Activated gamma-delta T cell treated with Interleukin-2 at 50 U/mL for 16 hours (primary cell): ENCODE measurements around the gene MANF.
A peak's percentile ranks its signal among the peaks of the same experiment; 100 is the strongest.

Source experiments
- DNase-seq: peaks from one replicate; pipeline ENCODE4 v3.0.0-alpha.2; 2020

The MANF gene

GRCh38 chr3:51390246-51391074 lies 5.4 kb downstream of the MANF start:
- no peak for DNase-seq

GRCh38 chr3:51391075-51391565 lies 6.0 kb downstream of the MANF start, which contains the start of gene RBM15B:
TSS of gene RBM15B (plus strand) at chr3:51391285. CDS start at chr3:51391400, 115 bp downstream.
- peak; percentile 96 for DNase-seq

- DNase-seq = peak; percentile 41
These were observed 6.7 kb downstream of the MANF start for GRCh38 chr3:51391566-51392354.

DNA sequence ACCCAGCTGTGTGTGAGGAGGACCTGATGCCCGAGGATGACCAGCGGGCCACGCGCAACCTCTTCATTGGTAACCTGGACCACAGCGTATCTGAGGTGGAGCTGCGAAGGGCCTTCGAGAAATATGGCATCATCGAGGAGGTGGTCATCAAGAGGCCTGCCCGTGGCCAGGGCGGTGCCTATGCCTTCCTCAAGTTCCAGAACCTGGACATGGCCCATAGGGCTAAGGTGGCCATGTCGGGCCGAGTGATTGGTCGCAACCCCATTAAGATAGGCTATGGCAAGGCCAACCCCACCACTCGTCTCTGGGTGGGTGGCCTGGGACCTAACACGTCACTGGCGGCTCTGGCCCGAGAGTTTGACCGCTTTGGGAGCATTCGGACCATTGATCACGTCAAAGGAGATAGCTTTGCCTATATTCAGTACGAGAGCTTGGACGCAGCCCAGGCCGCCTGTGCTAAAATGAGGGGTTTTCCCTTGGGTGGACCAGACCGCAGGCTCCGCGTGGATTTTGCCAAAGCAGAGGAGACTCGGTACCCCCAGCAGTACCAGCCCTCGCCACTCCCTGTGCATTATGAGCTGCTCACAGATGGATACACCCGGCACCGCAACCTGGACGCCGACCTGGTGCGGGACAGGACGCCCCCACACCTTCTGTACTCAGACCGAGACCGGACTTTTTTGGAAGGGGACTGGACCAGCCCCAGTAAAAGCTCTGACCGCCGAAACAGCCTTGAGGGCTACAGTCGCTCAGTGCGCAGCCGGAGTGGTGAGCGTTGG lies 7.5 kb downstream of the MANF start:
- no peak for DNase-seq

- no peak for DNase-seq
These were observed 8.0 kb downstream of the MANF start for GRCh38 chr3:51393134-51393495.

DNA sequence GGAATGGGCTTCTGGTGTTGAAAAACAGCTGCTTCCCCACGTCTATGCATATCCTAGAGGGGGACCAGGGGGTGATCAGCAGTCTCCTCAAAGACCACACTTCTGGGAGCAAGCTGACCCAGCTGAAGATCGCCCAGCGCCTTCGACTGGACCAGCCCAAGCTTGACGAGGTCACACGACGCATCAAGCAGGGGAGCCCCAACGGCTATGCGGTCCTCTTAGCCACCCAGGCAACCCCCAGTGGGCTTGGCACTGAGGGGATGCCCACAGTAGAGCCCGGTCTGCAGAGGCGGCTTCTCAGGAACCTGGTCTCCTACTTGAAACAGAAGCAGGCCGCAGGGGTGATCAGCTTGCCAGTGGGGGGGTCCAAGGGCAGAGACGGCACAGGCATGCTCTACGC lies 8.5 kb downstream of the MANF start:
- DNase-seq = no peak

DNA sequence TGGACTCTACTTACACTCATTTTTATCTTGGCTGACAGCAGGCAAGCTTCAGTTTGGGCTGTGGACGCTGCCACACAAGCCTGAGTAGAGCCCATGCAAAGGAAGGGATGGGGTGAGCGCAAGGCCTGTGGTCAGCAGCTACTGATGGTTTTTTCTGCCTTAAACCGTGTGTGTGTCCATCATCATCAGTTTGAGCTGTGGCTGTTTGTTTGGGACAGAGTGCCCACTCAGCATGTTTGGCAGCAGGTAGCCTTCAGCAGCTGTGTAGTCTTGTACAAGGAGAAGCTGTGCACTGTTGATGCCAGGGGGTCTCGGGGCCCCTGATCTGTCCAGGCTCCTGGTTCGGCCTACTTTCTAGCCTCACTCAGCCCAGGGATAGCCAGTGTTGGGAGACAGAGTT lies 9.4 kb downstream of the MANF start:
- DNase-seq = no peak

- DNase-seq = no peak
These were observed 10.6 kb downstream of the MANF start for GRCh38 chr3:51395493-51396213.

- no peak for DNase-seq
These were observed 11.3 kb downstream of the MANF start for GRCh38 chr3:51396401-51396800.

GRCh38 chr3:51397392-51397791 lies 12.3 kb downstream of the MANF start:
- no peak for DNase-seq

- DNase-seq = no peak
These were observed 13.7 kb downstream of the MANF start for GRCh38 chr3:51398595-51399310.

DNA sequence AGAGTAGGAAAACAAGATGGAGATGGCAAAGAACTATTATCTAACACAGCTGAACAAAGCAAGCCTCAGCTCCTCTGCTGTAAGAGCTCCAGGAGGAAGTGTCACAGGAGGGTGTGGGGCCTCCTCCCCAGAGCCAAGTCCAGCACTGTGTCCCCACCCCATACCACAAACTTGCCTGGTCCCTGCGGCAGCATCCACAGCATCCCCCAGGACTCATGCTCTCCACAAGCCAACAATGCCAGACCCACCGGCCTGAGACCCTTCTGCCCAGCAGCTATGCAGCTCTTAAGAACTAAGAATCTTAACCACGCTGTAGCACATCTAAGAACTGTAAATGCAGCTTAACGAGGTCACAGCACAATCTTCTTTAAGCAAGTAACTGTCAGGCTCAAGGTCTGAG lies 15.1 kb downstream of the MANF start:
- DNase-seq = no peak

- DNase-seq = no peak
These were observed 16.6 kb downstream of the MANF start for GRCh38 chr3:51401735-51402134.

DNA sequence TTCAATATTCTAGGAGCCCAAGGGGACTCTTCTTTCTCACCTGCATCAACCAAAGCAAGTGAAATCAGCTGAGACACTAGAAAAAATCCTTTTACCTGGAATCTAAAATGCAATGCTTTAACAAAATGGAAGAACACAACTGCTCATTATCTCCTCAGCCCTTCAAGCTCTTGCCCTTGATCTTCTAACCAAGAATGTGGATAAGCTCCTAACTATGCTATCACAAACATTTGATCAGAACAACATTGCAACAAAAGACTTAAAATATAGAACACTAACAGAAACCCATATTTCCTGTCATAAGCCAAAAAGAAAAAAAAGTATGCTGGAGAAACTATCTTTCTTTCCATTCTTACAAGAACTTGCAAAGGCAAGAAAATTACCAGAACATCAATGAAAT lies 18.6 kb downstream of the MANF start:
- DNase-seq = no peak

DNA sequence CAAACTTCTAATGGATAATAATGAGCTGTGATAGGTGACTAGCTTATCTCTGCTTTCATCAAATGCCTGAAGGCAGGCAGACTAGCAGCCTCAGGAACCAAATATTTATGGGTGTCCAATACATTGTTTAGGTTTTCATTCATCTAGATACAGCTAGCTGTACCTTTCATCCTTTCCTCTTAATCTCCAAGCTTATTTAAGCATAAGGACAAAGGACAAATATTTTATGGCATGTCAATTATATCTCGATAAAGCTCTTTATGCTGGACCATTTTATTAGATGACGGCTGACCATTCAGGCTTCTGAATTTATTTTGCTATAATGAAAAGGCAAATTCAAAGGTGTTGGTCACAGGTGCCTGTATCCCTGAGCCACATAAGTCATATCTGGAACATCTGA lies 22.9 kb downstream of the MANF start:
- DNase-seq = no peak

GRCh38 chr3:51408813-51409212 lies 23.7 kb downstream of the MANF start:
- DNase-seq = no peak

DNA sequence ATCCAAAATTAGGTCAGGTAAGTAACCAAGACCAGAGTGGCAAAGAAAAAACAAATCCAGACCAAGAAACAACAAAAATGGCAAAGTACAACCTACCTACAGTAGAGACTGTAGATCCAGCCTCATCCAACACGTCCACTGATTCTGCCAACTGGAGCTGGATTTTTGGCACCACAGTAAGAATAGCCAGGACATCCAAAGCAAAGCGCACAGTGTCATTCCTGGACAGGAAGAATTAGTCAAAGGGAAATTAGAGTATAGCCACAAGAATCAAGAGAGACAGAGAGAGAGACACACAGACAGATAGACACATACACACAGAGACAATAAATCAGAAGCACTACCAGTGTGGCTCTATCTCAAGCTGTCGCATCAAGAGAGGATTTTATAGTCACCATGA lies 37.1 kb downstream of the MANF start:
- no peak for DNase-seq

DNA sequence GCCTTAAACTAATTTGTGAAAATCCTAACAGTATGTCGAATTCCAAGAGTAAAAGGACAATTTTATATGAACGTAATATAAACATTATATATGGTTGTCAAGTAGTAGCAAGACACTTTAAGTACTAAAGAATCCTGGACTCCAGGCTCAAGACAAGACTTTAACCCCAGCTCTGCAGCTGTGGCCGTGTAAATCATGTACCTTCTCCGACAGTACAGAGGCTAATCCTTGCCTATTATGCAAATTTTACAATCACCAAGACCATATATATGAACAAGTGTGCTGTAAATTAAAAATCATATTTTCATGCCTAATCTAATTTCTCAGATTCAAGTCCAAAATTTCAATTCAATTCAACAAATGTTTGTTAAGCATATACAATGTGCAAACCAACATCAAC lies 41.8 kb downstream of the MANF start:
- DNase-seq = no peak

- no peak for DNase-seq
These were observed 44.0 kb downstream of the MANF start for GRCh38 chr3:51429138-51429537.

DNA sequence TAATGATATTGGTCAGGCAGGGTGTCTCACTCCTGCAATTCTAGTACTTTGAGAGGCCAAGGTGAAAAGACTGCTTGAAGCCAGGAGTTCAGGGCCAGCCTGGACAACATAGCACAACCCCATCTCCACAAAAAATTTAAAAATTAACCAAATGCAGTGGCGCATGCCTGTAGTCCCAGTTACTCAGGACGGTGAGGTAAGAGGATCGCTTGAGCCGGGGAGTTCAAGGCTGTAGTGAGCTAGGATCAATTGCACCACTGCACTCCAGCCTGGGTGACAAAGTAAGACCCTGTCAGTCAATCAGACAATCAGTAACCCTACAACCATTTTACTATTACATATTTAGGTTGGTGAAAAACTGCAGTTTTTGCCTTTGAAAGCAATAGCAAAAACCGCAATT lies 49.0 kb downstream of the MANF start:
- DNase-seq = no peak

GRCh38 chr3:51434746-51435327 lies 49.7 kb downstream of the MANF start:
- DNase-seq = peak; percentile 36
